Ishikawa (cell line): ENCODE measurements around the gene FAM161B.

ENCODE experiments used
- CEBPB ChIP-seq: IDR thresholded peaks from 2 replicates; pipeline ENCODE4 v1.6.1; 2012
- CREB1 ChIP-seq: IDR thresholded peaks from 2 replicates; pipeline ENCODE4 v1.6.1; 2012; ENCODE audit warnings: low read depth
- EGR1 ChIP-seq: IDR thresholded peaks from 2 replicates; pipeline ENCODE4 v1.6.1; 2012
- EP300 ChIP-seq: IDR thresholded peaks from 2 replicates; pipeline ENCODE4 v1.6.1; 2012; ENCODE audit warnings: borderline replicate concordance
- FOXM1 ChIP-seq: IDR thresholded peaks from 2 replicates; pipeline ENCODE4 v1.6.1; 2012; ENCODE audit warnings: low read depth, borderline replicate concordance
- MAX ChIP-seq: IDR thresholded peaks from 2 replicates; pipeline ENCODE4 v1.6.1; 2012
- NFIC ChIP-seq: IDR thresholded peaks from 2 replicates; pipeline ENCODE4 v1.6.1; 2012
- REST ChIP-seq: IDR thresholded peaks from 2 replicates; pipeline ENCODE4 v1.6.1; 2012; ENCODE audit warnings: low read depth, mild to moderate bottlenecking
- TAF1 ChIP-seq: IDR thresholded peaks from 2 replicates; pipeline ENCODE4 v1.6.1; 2012; ENCODE audit warnings: low read depth, mild to moderate bottlenecking
- TCF12 ChIP-seq: IDR thresholded peaks from 2 replicates; pipeline ENCODE4 v1.6.1; 2012; ENCODE audit warnings: low read depth
- USF1 ChIP-seq: IDR thresholded peaks from 2 replicates; pipeline ENCODE4 v1.6.1; 2012
- YY1 ChIP-seq: IDR thresholded peaks from 2 replicates; pipeline ENCODE4 v1.6.1; 2012; ENCODE audit warnings: low read depth

GRCh38 chr14:73958591-73958990 is 8.7 kb upstream of the FAM161B start:
- no peak for TF ChIP-seq CEBPB
- no peak for TF ChIP-seq TAF1
- no peak for TF ChIP-seq CREB1
- no peak for TF ChIP-seq TCF12
- no peak for TF ChIP-seq YY1
- TF ChIP-seq EGR1 = no peak
- no peak for TF ChIP-seq MAX
- no peak for TF ChIP-seq USF1
- no peak for TF ChIP-seq NFIC
- TF ChIP-seq REST = no peak
- no peak for TF ChIP-seq FOXM1
- no peak for TF ChIP-seq EP300
